OCI-LY1 (cell line): ENCODE measurements around the gene KRTAP10-5.

Experiments used
- H2AFZ ChIP-seq: fragments of 200-600 bp; sonication (generic), shearing (Covaris generic); 2 replicates; pipeline ENCODE4 v1.6.0; 2014; ENCODE audit warnings: antibody characterized with exemption, mild to moderate bottlenecking, low read length
- H3F3A ChIP-seq: fragments of 200-600 bp; sonication (generic), shearing (Covaris generic); 2 replicates; pipeline ENCODE4 v1.6.0; 2014; ENCODE audit warnings: mild to moderate bottlenecking, antibody characterized with exemption, low read length, moderate library complexity; ENCODE audit not compliant: insufficient read depth
- H3K27ac ChIP-seq: fragments of 200-600 bp; sonication (generic); 2 replicates; pipeline ENCODE4 v1.5.1; 2014; ENCODE audit warnings: low read length, mixed run types, mild to moderate bottlenecking, low read depth; ENCODE audit not compliant: poor library complexity, severe bottlenecking
- H3K27me3 ChIP-seq: fragments of 200-600 bp; sonication (generic); 2 replicates; pipeline ENCODE4 v1.6.0; 2014; ENCODE audit warnings: antibody characterized with exemption, mild to moderate bottlenecking, low read length, moderate library complexity; ENCODE audit not compliant: insufficient read depth
- H3K36me3 ChIP-seq: fragments of 200-600 bp; sonication (generic); 2 replicates; pipeline ENCODE4 v1.6.1; 2014; ENCODE audit warnings: mild to moderate bottlenecking, antibody characterized with exemption, low read length, moderate library complexity, mixed read lengths; ENCODE audit not compliant: insufficient read depth
- H3K4me1 ChIP-seq: fragments of 200-600 bp; sonication (generic); 2 replicates; pipeline ENCODE4 v1.5.1; 2014; ENCODE audit warnings: mild to moderate bottlenecking, low read length, moderate library complexity; ENCODE audit not compliant: insufficient read depth, severe bottlenecking
- H3K4me2 ChIP-seq: fragments of 200-600 bp; sonication (generic), shearing (Covaris generic); 2 replicates; pipeline ENCODE4 v1.6.1; 2014; ENCODE audit warnings: low read length
- H3K4me3 ChIP-seq: fragments of 200-600 bp; sonication (generic); 2 replicates; pipeline ENCODE4 v1.5.1; 2014; ENCODE audit warnings: low read length, low read depth, mild to moderate bottlenecking, mixed read lengths; ENCODE audit not compliant: poor library complexity, severe bottlenecking
- H3K79me2 ChIP-seq: fragments of 200-600 bp; shearing (Covaris generic); 2 replicates; pipeline ENCODE4 v1.6.1; 2016; ENCODE audit warnings: mixed run types, low read length, mixed read lengths; ENCODE audit not compliant: insufficient read depth
- H3K9ac ChIP-seq: fragments of 200-600 bp; sonication (generic), shearing (Covaris generic); 2 replicates; pipeline ENCODE4 v1.6.1; 2014; ENCODE audit warnings: mild to moderate bottlenecking, low read length, mixed read lengths
- H3K9me2 ChIP-seq: fragments of 200-600 bp; sonication (generic), shearing (Covaris generic); 2 replicates; pipeline ENCODE4 v1.6.1; 2014; ENCODE audit warnings: low read depth, mild to moderate bottlenecking, low read length, mixed read lengths
- H3K9me3 ChIP-seq: fragments of 200-600 bp; shearing (Covaris generic); 2 replicates; pipeline ENCODE4 v1.6.1; 2014; ENCODE audit warnings: low read length, mixed read lengths
- H4K20me1 ChIP-seq: fragments of 200-600 bp; sonication (generic), shearing (Covaris generic); 2 replicates; pipeline ENCODE4 v1.6.0; 2016; ENCODE audit warnings: mild to moderate bottlenecking, low read length; ENCODE audit not compliant: insufficient read depth
- CTCF ChIP-seq: fragments of 200-600 bp; sonication (generic), shearing (Covaris generic); IDR thresholded peaks from 2 replicates; pipeline ENCODE4 v1.5.1; 2017; ENCODE audit warnings: mild to moderate bottlenecking, antibody characterized with exemption, low read length, moderate library complexity, mixed read lengths
- EZH2 ChIP-seq: fragments of 200-600 bp; sonication (generic), shearing (Covaris generic); IDR thresholded peaks from 2 replicates; pipeline ENCODE4 v1.8.0; 2017; ENCODE audit warnings: borderline replicate concordance, mixed run types, mild to moderate bottlenecking, antibody characterized with exemption, low read length, moderate library complexity, mixed read lengths

Gene KRTAP10-5

GRCh38 chr21:44578371-44579055 is 1.9 kb downstream of the KRTAP10-5 start:
- Histone ChIP-seq H3K36me3 (no peaks in the 10 kb centered on the region; the same call in 1 of the 2 replicates), H3K9me3 (peaks cover 4% of the 10 kb centered on the region; the same call in 1 of the 2 replicates), H4K20me1 (no peaks in the 10 kb centered on the region), H3K27ac (no peak overlapping the region), H3K4me1 (no peaks in the 10 kb centered on the region), H3K9me2 (no peaks in the 10 kb centered on the region), H3K27me3 (no peaks in the 10 kb centered on the region; the same call in 1 of the 2 replicates), H3K9ac (no peak overlapping the region), H3F3A (no peaks in the 10 kb centered on the region), H3K4me2 (no peak overlapping the region), H2AFZ (no peak overlapping the region), H3K4me3 (no peak overlapping the region), H3K79me2 (no peaks in the 10 kb centered on the region)
- TF ChIP-seq EZH2 (no peak), CTCF (no peak)

- Histone ChIP-seq H3K27ac (no peak overlapping the region), H3K36me3 (no peaks in the 10 kb centered on the region; the same call in 1 of the 2 replicates), H4K20me1 (no peaks in the 10 kb centered on the region), H3K79me2 (no peaks in the 10 kb centered on the region), H3K9ac (no peak overlapping the region), H3K4me2 (no peak overlapping the region), H3F3A (no peaks in the 10 kb centered on the region), H3K9me3 (peaks cover 4% of the 10 kb centered on the region; the same call in 1 of the 2 replicates), H3K27me3 (no peaks in the 10 kb centered on the region; the same call in 1 of the 2 replicates), H2AFZ (no peak overlapping the region), H3K9me2 (no peaks in the 10 kb centered on the region), H3K4me1 (no peaks in the 10 kb centered on the region), H3K4me3 (no peak overlapping the region)
- TF ChIP-seq CTCF (no peak), EZH2 (no peak)
These were observed 4.4 kb downstream of the KRTAP10-5 start for GRCh38 chr21:44576025-44576420.

- Histone ChIP-seq H3K27me3 (no peaks in the 10 kb centered on the region; the same call in 1 of the 2 replicates), H4K20me1 (no peaks in the 10 kb centered on the region), H3K36me3 (no peaks in the 10 kb centered on the region; the same call in 1 of the 2 replicates), H3K4me2 (no peak overlapping the region), H3K9me2 (no peaks in the 10 kb centered on the region), H3K4me1 (no peaks in the 10 kb centered on the region), H3K9ac (no peak overlapping the region), H3F3A (no peaks in the 10 kb centered on the region), H2AFZ (no peak overlapping the region), H3K9me3 (peaks cover 4% of the 10 kb centered on the region; the same call in 1 of the 2 replicates), H3K4me3 (no peak overlapping the region), H3K79me2 (no peaks in the 10 kb centered on the region), H3K27ac (no peak overlapping the region)
- TF ChIP-seq CTCF (no peak), EZH2 (no peak)
These were observed 4.9 kb downstream of the KRTAP10-5 start for GRCh38 chr21:44575307-44576024.
